Measurements from ENCODE around the gene FAM131B. TPM values are rescaled to one million over a fixed set of nuclear protein-coding genes. Genes with fewer than 3 reads are reported as not detected.

FAM131B gene
- total and polyA plus RNA-seq, 2 experiments from 2014 or later: 0.87 to 1.9 TPM

GRCh38 chr7:143331179-143331801, 31.2 kb downstream of the FAM131B start:
- H3K4me2 ChIP-seq: no peak overlapping the region

DNA sequence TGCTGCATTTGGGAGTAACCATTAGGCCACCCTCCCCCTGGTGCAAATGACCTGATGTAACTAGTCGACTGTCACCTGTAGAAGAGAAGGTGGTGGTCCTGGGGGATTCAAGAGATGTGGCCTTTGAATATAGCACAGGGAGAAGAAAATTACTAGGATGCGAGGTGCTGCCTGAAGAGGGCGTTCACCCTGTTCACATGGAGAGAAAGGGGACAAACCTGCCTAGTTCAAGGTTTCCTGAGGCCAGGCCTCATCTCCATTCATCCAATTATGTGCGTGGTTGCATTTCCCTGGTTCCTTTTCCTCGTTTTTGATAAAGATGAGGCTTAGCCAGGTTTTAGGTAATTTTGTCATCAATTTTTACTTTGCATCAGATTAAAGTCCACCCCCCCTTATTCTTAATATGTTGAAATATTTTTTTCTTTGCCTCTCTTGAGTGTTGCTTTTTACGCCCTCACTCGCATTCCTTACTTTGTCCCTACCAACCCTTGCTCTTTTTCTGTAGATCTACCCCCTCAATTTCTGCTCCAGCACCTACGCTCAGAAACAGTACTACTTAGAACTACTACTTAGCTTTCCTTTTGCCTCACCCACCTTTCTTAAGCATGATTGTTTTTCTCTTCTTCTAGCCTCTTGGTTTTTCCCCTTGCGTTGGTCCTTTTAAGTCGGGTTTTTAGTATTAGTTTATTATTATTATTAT, 32.9 kb downstream of the FAM131B start:
- Histone ChIP-seq H3K9me3 (ENCODE audit: low read depth) (no peaks in the 10 kb centered on the region), H3K27ac (no peak overlapping the region), H3K36me3 (replicated peaks; ENCODE audit: insufficient read depth, low read depth) (no peaks in the 10 kb centered on the region), H3K4me1 (ENCODE audit: insufficient read depth) (no peaks in the 10 kb centered on the region), H2AFZ (no peak overlapping the region), H3K4me3 (no peak overlapping the region), H3K27me3 (no peaks in the 10 kb centered on the region), H3K79me2 (no peaks in the 10 kb centered on the region), H3K9me2 (replicated peaks; ENCODE audit: insufficient read depth) (no peaks in the 10 kb centered on the region), H4K20me1 (ENCODE audit: insufficient read depth, poor library complexity, severe bottlenecking) (no peaks in the 10 kb centered on the region), H3K4me2 (no peak overlapping the region)
- WGBS (ENCODE audit: low lambda C conversion rate, missing lambda C conversion rate): 92% methylated on average over 10 of the region's 10 CpGs
- TF ChIP-seq CTCF (IDR thresholded peaks at IDR 0.05; ENCODE audit: poor library complexity) (no peak), EZH2phosphoT487 (IDR thresholded peaks at IDR 0.05; ENCODE audit: low read depth, severe bottlenecking, unreplicated experiment) (no peak)
- no peak for DNase-seq (ENCODE audit: low spot score)

More at GRCh38 chr7:143331179-143331801, 31.2 kb downstream of the FAM131B start:
- Histone ChIP-seq H3K4me1 (ENCODE audit: insufficient read depth) (no peaks in the 10 kb centered on the region), H3K4me3 (no peak overlapping the region), H3K9me2 (replicated peaks; ENCODE audit: insufficient read depth) (no peaks in the 10 kb centered on the region), H3K27me3 (no peaks in the 10 kb centered on the region), H3K27ac (no peak overlapping the region), H3K79me2 (no peaks in the 10 kb centered on the region), H3K36me3 (replicated peaks; ENCODE audit: insufficient read depth, low read depth) (no peaks in the 10 kb centered on the region), H3K9me3 (ENCODE audit: low read depth) (no peaks in the 10 kb centered on the region), H4K20me1 (ENCODE audit: insufficient read depth, poor library complexity, severe bottlenecking) (no peaks in the 10 kb centered on the region), H2AFZ (no peak overlapping the region)
- TF ChIP-seq EZH2phosphoT487 (IDR thresholded peaks at IDR 0.05; ENCODE audit: low read depth, severe bottlenecking, unreplicated experiment): no peak
- no peak for TF ChIP-seq CTCF (IDR thresholded peaks at IDR 0.05; ENCODE audit: poor library complexity)
- TF ChIP-seq EZH2 (IDR thresholded peaks at IDR 0.05; ENCODE audit: borderline replicate concordance): no peak
- DNase-seq (ENCODE audit: low spot score): no peak
- 92% methylated on average over 8 of the region's 8 CpGs for WGBS (ENCODE audit: low lambda C conversion rate, missing lambda C conversion rate)

- peaks cover 9% of the 10 kb centered on the region for H3K4me1 ChIP-seq (ENCODE audit: insufficient read depth)
- H3K36me3 ChIP-seq (replicated peaks; ENCODE audit: insufficient read depth, low read depth): no peaks in the 10 kb centered on the region
- H4K20me1 ChIP-seq (ENCODE audit: insufficient read depth, poor library complexity, severe bottlenecking): no peaks in the 10 kb centered on the region
- WGBS (ENCODE audit: low lambda C conversion rate, missing lambda C conversion rate): 97% methylated on average over 5 of the region's 5 CpGs
- no peak overlapping the region for H2AFZ ChIP-seq
- no peaks in the 10 kb centered on the region for H3K79me2 ChIP-seq
- TF ChIP-seq EZH2 (IDR thresholded peaks at IDR 0.05; ENCODE audit: borderline replicate concordance): no peak
- TF ChIP-seq CTCF (IDR thresholded peaks at IDR 0.05; ENCODE audit: poor library complexity): no peak
- TF ChIP-seq EZH2phosphoT487 (IDR thresholded peaks at IDR 0.05; ENCODE audit: low read depth, severe bottlenecking, unreplicated experiment): no peak
- H3K9me2 ChIP-seq (replicated peaks; ENCODE audit: insufficient read depth): no peaks in the 10 kb centered on the region
- no peak for DNase-seq (ENCODE audit: low spot score)
- H3K4me3 ChIP-seq: no peak overlapping the region
- no peak overlapping the region for H3K27ac ChIP-seq
- H3K9me3 ChIP-seq (ENCODE audit: low read depth): no peaks in the 10 kb centered on the region
- H3K4me2 ChIP-seq: no peak overlapping the region
- no peaks in the 10 kb centered on the region for H3K27me3 ChIP-seq
Measured at GRCh38 chr7:143327903-143328302, 34.6 kb downstream of the FAM131B start.

All from hepatocyte (in vitro differentiated cells).